DOHH2 (cell line): Measurements from ENCODE around the gene ZNF365.
"Not testable (repeated sequence)": the region's sequence is repeated elsewhere in the genome, so short reads cannot be mapped to it uniquely, and the experiment has no call there.

Source experiments
- H3F3A ChIP-seq: fragments of 200-600 bp; sonication (generic), shearing (Covaris generic); 2 replicates; pipeline ENCODE4 v1.6.0; 2016; ENCODE audit warnings: antibody characterized with exemption, mild to moderate bottlenecking; ENCODE audit not compliant: control insufficient read depth, insufficient read depth
- H3K27ac ChIP-seq: fragments of 200-600 bp; sonication (generic); 2 replicates; pipeline ENCODE4 v1.5.1; 2014; ENCODE audit warnings: low read depth, mild to moderate bottlenecking, low read length, moderate library complexity
- H3K27me3 ChIP-seq: fragments of 200-600 bp; sonication (generic); 2 replicates; pipeline ENCODE4 v1.6.1; 2014; ENCODE audit warnings: mild to moderate bottlenecking, low read length, mixed read lengths; ENCODE audit not compliant: control insufficient read depth
- H3K36me3 ChIP-seq: fragments of 200-600 bp; sonication (generic); 2 replicates; pipeline ENCODE4 v1.6.1; 2014; ENCODE audit warnings: mild to moderate bottlenecking, low read length, moderate library complexity, mixed read lengths; ENCODE audit not compliant: control insufficient read depth
- H3K4me1 ChIP-seq: fragments of 200-600 bp; sonication (generic); 2 replicates; pipeline ENCODE4 v1.6.1; 2014; ENCODE audit warnings: mild to moderate bottlenecking, low read length, mixed read lengths; ENCODE audit not compliant: control insufficient read depth
- H3K4me2 ChIP-seq: fragments of 200-600 bp; sonication (generic); 2 replicates; pipeline ENCODE4 v1.6.0; 2014; ENCODE audit warnings: mild to moderate bottlenecking, low read length, moderate library complexity
- H3K4me3 ChIP-seq: fragments of 200-600 bp; sonication (generic); 2 replicates; pipeline ENCODE4 v1.5.1; 2014; ENCODE audit warnings: mild to moderate bottlenecking, low read length, mixed read lengths
- H3K79me2 ChIP-seq: fragments of 200-600 bp; sonication (generic); 2 replicates; pipeline ENCODE4 v1.6.1; 2014; ENCODE audit warnings: mild to moderate bottlenecking, low read length, mixed read lengths; ENCODE audit not compliant: control insufficient read depth
- H3K9me2 ChIP-seq: fragments of 200-600 bp; sonication (generic); replicated peaks from 2 replicates; pipeline ENCODE4 v1.6.1; 2014; ENCODE audit warnings: mild to moderate bottlenecking, low read length, mixed read lengths; ENCODE audit not compliant: control insufficient read depth
- H3K9me3 ChIP-seq: fragments of 200-600 bp; sonication (generic); 2 replicates; pipeline ENCODE4 v1.6.1; 2014; ENCODE audit warnings: antibody characterized with exemption, low read length, mixed read lengths; ENCODE audit not compliant: control insufficient read depth, insufficient read depth
- H4K20me1 ChIP-seq: fragments of 200-600 bp; sonication (generic); 2 replicates; pipeline ENCODE4 v1.6.0; 2014; ENCODE audit warnings: low read depth, mild to moderate bottlenecking, antibody characterized with exemption, low read length, moderate library complexity; ENCODE audit not compliant: control insufficient read depth, insufficient read depth
- CTCF ChIP-seq: fragments of 200-600 bp; sonication (generic); IDR thresholded peaks from one replicate; pipeline ENCODE4 v1.5.1; 2014; ENCODE audit warnings: antibody characterized with exemption, mild to moderate bottlenecking, low read depth, low read length; ENCODE audit not compliant: poor library complexity, severe bottlenecking
- EZH2phosphoT487 ChIP-seq: fragments of 200-600 bp; sonication (generic); IDR thresholded peaks from 2 replicates; pipeline ENCODE4 v1.6.1; 2017; ENCODE audit warnings: borderline replicate concordance, mild to moderate bottlenecking, antibody characterized with exemption, low read length, moderate library complexity, mixed read lengths

Gene ZNF365

GRCh38 chr10:62352356-62352970 is 21.7 kb upstream of the ZNF365 start:
- Histone ChIP-seq H3K9me3 (no peaks in the 10 kb centered on the region), H3K36me3 (no peaks in the 10 kb centered on the region), H3K79me2 (no peaks in the 10 kb centered on the region), H3K27me3 (no peaks in the 10 kb centered on the region), H3F3A (no peaks in the 10 kb centered on the region), H3K27ac (no peak overlapping the region), H4K20me1 (no peaks in the 10 kb centered on the region), H3K4me3 (no peak overlapping the region), H3K4me1 (no peaks in the 10 kb centered on the region), H3K4me2 (no peak overlapping the region), H3K9me2 (no peaks in the 10 kb centered on the region)
- TF ChIP-seq CTCF (no peak), EZH2phosphoT487 (no peak)

GRCh38 chr10:62354916-62355315 is 19.3 kb upstream of the ZNF365 start:
- no peaks in the 10 kb centered on the region for H3F3A ChIP-seq
- TF ChIP-seq CTCF (no peak), EZH2phosphoT487 (no peak)
- no peaks in the 10 kb centered on the region for H4K20me1 ChIP-seq
- no peaks in the 10 kb centered on the region for H3K4me1 ChIP-seq
- H3K9me2 ChIP-seq = no peaks in the 10 kb centered on the region
- no peaks in the 10 kb centered on the region for H3K27me3 ChIP-seq
- H3K4me3 ChIP-seq = no peak overlapping the region
- H3K9me3 ChIP-seq = no peaks in the 10 kb centered on the region
- H3K4me2 ChIP-seq = no peak overlapping the region
- no peak overlapping the region for H3K27ac ChIP-seq
- no peaks in the 10 kb centered on the region for H3K79me2 ChIP-seq
- no peaks in the 10 kb centered on the region for H3K36me3 ChIP-seq

GRCh38 chr10:62356447-62356846 is 17.7 kb upstream of the ZNF365 start:
- no peaks in the 10 kb centered on the region for H3K79me2 ChIP-seq
- no peaks in the 10 kb centered on the region for H3K4me1 ChIP-seq
- no peak overlapping the region for H3K4me2 ChIP-seq
- TF ChIP-seq EZH2phosphoT487 (no peak), CTCF (no peak)
- H3F3A ChIP-seq = no peaks in the 10 kb centered on the region
- no peak overlapping the region for H3K4me3 ChIP-seq
- H3K9me3 ChIP-seq = no peaks in the 10 kb centered on the region
- no peaks in the 10 kb centered on the region for H3K36me3 ChIP-seq
- no peaks in the 10 kb centered on the region for H3K9me2 ChIP-seq
- no peak overlapping the region for H3K27ac ChIP-seq
- no peaks in the 10 kb centered on the region for H3K27me3 ChIP-seq
- no peaks in the 10 kb centered on the region for H4K20me1 ChIP-seq

DNA sequence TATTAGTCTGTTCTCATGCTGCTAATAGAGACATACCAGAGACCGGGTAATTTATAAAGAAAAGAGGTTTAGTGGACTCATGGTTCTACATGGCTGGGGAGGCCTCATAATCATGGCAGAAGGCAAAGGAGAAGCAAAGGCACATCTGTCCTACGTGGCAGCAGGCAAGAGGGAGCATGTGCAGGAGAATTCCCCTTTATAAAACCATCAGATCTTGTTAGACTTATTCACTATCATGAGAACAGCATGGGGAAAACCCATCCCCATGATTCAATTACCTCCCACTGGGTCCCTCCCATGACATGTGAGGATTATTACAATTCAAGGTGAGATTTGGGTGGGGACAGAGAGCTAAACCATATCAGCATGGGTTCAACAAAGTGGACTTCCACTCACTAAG is 16.0 kb upstream of the ZNF365 start:
- H3K36me3 ChIP-seq, H3K4me1 ChIP-seq, H3K27ac ChIP-seq, H3K27me3 ChIP-seq, H3K79me2 ChIP-seq, H3K9me2 ChIP-seq, H3K4me3 ChIP-seq, H3K9me3 ChIP-seq, H3F3A ChIP-seq, H4K20me1 ChIP-seq, H3K4me2 ChIP-seq: not testable (repeated sequence)
